Muscle layer of colon (tissue), 2 donors: ENCODE measurements around the gene WASHC2C.
"Not testable (repeated sequence)": the region's sequence is repeated elsewhere in the genome, so short reads cannot be mapped to it uniquely, and the experiment has no call there.

Experiments used
- H3K27ac ChIP-seq: one replicate; pipeline ENCODE4 v1.7.0; 2013; ENCODE audit warnings: low read depth, mild to moderate bottlenecking, low read length, moderate library complexity
- H3K27me3 ChIP-seq, 2 donors: one replicate each; pipeline ENCODE4 v1.7.0; 2013; ENCODE audit warnings: low read length in 2 of 2, mild to moderate bottlenecking in 2 of 2; ENCODE audit not compliant: insufficient read depth in 2 of 2, control insufficient read depth in 1 of 2
- H3K36me3 ChIP-seq: one replicate; pipeline ENCODE4 v1.7.0; 2013; ENCODE audit warnings: mild to moderate bottlenecking, low read length; ENCODE audit not compliant: insufficient read depth
- H3K4me1 ChIP-seq: one replicate; pipeline ENCODE4 v1.7.0; 2013; ENCODE audit warnings: mild to moderate bottlenecking, low read length; ENCODE audit not compliant: insufficient read depth
- H3K4me3 ChIP-seq, 2 donors: one replicate each; pipeline ENCODE4 v1.7.0; 2013; ENCODE audit warnings: low read length in 2 of 2, low read depth in 1 of 2, mild to moderate bottlenecking in 1 of 2, moderate library complexity in 1 of 2
- H3K9ac ChIP-seq: one replicate; pipeline ENCODE4 v1.7.0; 2013; ENCODE audit warnings: low read length
- H3K9me3 ChIP-seq: one replicate; pipeline ENCODE4 v1.7.0; 2013; ENCODE audit warnings: mild to moderate bottlenecking, low read length
- donor health status: abdominal sarcoma.
- donor health status: Adenocarcinoma of cecum.

WASHC2C gene

GRCh38 chr10:45742014-45742413, 14.9 kb downstream of the WASHC2C start:
- not testable (repeated sequence) for H3K27ac ChIP-seq, H3K4me3 ChIP-seq, H3K36me3 ChIP-seq, H3K9me3 ChIP-seq, H3K27me3 ChIP-seq, H3K9ac ChIP-seq, H3K4me1 ChIP-seq

- not testable (repeated sequence) for H3K4me1 ChIP-seq, H3K27ac ChIP-seq, H3K4me3 ChIP-seq, H3K9ac ChIP-seq, H3K36me3 ChIP-seq, H3K27me3 ChIP-seq, H3K9me3 ChIP-seq
Measured at GRCh38 chr10:45751141-45751540, 24.1 kb downstream of the WASHC2C start.

GRCh38 chr10:45752210-45752609, 25.1 kb downstream of the WASHC2C start:
- not testable (repeated sequence) for H3K27ac ChIP-seq, H3K9ac ChIP-seq, H3K9me3 ChIP-seq, H3K27me3 ChIP-seq, H3K4me1 ChIP-seq, H3K36me3 ChIP-seq, H3K4me3 ChIP-seq

GRCh38 chr10:45753979-45754495, 27.0 kb downstream of the WASHC2C start:
- H3K36me3 ChIP-seq, H3K4me3 ChIP-seq, H3K9me3 ChIP-seq, H3K4me1 ChIP-seq, H3K9ac ChIP-seq, H3K27me3 ChIP-seq, H3K27ac ChIP-seq: not testable (repeated sequence)

GRCh38 chr10:45755083-45755482, 28.0 kb downstream of the WASHC2C start:
- not testable (repeated sequence) for H3K4me1 ChIP-seq, H3K36me3 ChIP-seq, H3K9ac ChIP-seq, H3K27me3 ChIP-seq, H3K9me3 ChIP-seq, H3K27ac ChIP-seq, H3K4me3 ChIP-seq

GRCh38 chr10:45756065-45756464, 29.0 kb downstream of the WASHC2C start:
- not testable (repeated sequence) for H3K9me3 ChIP-seq, H3K27me3 ChIP-seq, H3K4me3 ChIP-seq, H3K4me1 ChIP-seq, H3K36me3 ChIP-seq, H3K27ac ChIP-seq, H3K9ac ChIP-seq

GRCh38 chr10:45757661-45758396, 30.8 kb downstream of the WASHC2C start:
- H3K27me3 ChIP-seq, H3K9me3 ChIP-seq, H3K4me3 ChIP-seq, H3K4me1 ChIP-seq, H3K9ac ChIP-seq, H3K36me3 ChIP-seq, H3K27ac ChIP-seq: not testable (repeated sequence)

- not testable (repeated sequence) for H3K4me1 ChIP-seq, H3K9me3 ChIP-seq, H3K36me3 ChIP-seq, H3K27me3 ChIP-seq, H3K4me3 ChIP-seq, H3K9ac ChIP-seq, H3K27ac ChIP-seq
Measured at GRCh38 chr10:45761622-45762021, 34.6 kb downstream of the WASHC2C start.

GRCh38 chr10:45763037-45763436, 36.0 kb downstream of the WASHC2C start:
- not testable (repeated sequence) for H3K27me3 ChIP-seq, H3K27ac ChIP-seq, H3K4me3 ChIP-seq, H3K9ac ChIP-seq, H3K9me3 ChIP-seq, H3K4me1 ChIP-seq, H3K36me3 ChIP-seq

GRCh38 chr10:45768334-45768733, 41.3 kb downstream of the WASHC2C start:
- not testable (repeated sequence) for H3K27ac ChIP-seq, H3K4me1 ChIP-seq, H3K4me3 ChIP-seq, H3K36me3 ChIP-seq, H3K9me3 ChIP-seq, H3K9ac ChIP-seq, H3K27me3 ChIP-seq

- H3K4me3 ChIP-seq, H3K36me3 ChIP-seq, H3K27me3 ChIP-seq, H3K9me3 ChIP-seq, H3K27ac ChIP-seq, H3K9ac ChIP-seq, H3K4me1 ChIP-seq: not testable (repeated sequence)
Measured at GRCh38 chr10:45771757-45772461, 44.8 kb downstream of the WASHC2C start.

GRCh38 chr10:45786217-45786616, 59.2 kb downstream of the WASHC2C start:
- not testable (repeated sequence) for H3K4me1 ChIP-seq, H3K9ac ChIP-seq, H3K27ac ChIP-seq, H3K9me3 ChIP-seq, H3K36me3 ChIP-seq, H3K27me3 ChIP-seq, H3K4me3 ChIP-seq
